HG02610 (cell line): ENCODE data around the gene QRICH1.

Source experiments
- ATAC-seq: cut with Tn5 transposase; IDR thresholded peaks from one replicate; pipeline ENCODE4 v1.9.1; 2021; ENCODE audit warnings: mild to moderate bottlenecking, moderate library complexity; ENCODE audit not compliant: unreplicated experiment

Gene QRICH1, protein sequence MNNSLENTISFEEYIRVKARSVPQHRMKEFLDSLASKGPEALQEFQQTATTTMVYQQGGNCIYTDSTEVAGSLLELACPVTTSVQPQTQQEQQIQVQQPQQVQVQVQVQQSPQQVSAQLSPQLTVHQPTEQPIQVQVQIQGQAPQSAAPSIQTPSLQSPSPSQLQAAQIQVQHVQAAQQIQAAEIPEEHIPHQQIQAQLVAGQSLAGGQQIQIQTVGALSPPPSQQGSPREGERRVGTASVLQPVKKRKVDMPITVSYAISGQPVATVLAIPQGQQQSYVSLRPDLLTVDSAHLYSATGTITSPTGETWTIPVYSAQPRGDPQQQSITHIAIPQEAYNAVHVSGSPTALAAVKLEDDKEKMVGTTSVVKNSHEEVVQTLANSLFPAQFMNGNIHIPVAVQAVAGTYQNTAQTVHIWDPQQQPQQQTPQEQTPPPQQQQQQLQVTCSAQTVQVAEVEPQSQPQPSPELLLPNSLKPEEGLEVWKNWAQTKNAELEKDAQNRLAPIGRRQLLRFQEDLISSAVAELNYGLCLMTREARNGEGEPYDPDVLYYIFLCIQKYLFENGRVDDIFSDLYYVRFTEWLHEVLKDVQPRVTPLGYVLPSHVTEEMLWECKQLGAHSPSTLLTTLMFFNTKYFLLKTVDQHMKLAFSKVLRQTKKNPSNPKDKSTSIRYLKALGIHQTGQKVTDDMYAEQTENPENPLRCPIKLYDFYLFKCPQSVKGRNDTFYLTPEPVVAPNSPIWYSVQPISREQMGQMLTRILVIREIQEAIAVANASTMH

DNA sequence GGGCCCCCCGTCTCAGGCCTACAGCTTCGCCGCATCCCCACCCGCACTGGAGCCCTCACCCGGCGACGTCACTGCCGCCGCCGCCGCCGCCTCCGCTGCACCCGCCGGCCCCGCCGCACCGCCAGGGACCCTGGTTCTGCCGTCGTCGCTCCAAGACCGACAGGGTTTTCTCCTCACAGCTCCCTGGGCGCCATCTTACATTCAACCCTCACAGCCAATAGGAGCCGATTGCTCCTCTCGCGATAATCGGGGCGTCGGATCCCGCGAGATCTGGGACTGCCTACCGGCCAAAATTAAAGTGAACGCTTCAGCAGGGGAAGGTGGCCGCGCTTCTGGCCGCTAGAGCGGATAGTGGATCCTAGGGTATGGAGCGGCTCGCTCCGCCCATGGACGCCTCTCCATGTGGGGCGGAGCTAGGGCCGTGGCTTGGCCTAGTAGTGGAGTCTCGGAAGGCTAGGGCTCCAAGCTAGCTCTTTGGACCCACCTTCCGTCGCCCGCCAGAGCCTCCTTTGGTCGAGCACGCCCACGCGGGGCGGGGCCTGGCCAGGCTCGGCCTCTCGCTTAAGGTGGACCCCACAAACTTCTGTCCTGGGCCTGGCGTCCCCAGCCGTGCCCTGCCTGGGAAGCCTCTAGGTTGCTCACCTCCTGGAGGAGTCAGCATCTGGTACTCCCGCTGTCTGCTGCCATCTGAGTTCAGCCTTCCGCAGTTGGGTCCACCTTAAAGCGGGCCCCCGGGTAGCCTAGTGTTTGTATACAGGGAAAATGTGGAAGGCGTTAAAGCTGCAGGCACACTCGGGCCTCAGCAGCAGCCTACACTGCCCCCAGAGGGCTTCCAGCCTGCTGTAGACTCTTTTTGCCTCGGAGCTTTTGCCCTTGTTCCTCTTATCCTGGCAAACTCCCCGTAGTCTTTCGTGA lies at the start of gene QRICH1:
Gene QRICH1 (minus strand): TSS at position 219 of the 915 bp plus-strand sequence. CDS start 17,054 bp downstream, outside the sequence.
- peak; percentile 85 for ATAC-seq

DNA sequence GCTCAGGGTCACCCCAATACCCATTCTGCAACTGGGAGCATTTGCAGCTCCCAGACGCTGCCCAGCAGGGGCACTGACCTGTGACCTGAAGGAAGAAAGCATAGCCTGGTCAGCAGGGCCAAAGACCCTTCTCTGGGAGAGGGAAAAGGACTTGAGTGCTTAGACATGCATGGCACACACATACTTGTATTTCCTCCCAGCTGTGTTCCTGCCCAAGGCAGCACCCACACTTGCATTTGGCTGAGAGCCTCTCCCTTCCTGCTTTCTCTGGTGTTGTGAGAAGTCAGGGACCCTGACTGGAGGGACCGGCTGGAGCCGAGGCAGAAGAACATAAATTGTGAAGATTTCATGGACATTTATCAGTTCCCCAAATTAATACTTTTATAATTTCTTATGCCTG lies 46.2 kb upstream of the QRICH1 start:
- ATAC-seq = no peak

DNA sequence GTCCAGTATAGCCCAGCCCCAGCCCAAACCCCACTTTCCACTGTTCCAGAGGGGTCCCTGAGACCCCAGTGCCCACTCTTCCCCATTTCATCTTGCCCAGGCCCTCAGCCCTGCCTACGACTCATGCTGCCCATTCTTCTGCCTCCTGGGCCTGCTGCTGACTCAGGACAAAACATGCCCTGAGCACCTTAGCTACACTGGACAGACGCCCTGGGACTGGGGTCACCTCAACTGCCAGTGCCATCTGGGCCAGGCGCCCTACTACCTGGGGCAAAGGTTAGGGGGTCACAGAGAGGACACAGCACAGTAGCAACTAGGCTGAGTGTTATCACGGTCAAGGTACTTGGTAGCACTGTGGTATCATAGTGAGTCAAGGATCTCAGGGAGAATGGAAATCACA lies 41.6 kb upstream of the QRICH1 start:
- ATAC-seq = no peak

DNA sequence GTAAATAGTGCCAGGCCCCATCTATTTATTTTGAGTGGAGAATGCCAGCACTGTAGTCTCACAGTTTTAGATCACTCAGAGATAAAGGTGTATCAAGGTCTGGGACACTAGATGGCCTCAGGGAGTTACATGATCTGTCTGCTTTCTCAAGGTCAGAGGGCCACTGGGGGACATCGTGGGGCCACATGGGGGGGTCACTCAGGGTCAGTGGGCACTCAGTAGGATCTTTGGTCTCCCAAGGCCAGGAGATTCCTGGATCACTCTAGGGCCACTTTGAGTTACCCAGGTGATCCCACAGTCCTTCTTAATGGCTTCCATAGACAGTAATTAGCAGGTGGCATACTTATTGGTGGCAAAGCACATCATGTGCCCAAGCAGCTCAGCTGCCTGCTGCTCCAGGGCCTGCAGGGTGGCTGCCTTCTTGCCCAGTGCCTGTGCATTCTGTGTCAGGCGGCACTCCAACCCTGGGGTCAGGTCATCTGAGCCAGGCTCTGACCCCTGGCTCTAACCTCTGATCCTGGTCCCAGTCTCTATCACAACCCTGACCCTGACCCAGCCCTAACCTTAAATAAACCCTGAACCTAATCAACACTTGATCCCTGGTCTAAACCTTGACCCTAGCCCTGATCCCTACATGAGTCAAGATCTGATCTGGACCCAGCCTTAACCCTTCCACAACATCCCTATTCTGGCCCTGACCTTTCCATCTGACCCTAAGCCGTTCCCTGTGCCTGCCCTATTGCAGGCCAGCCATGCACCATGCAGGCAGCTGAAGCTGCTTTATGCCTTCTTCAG lies 40.8 kb upstream of the QRICH1 start:
- ATAC-seq = no peak

DNA sequence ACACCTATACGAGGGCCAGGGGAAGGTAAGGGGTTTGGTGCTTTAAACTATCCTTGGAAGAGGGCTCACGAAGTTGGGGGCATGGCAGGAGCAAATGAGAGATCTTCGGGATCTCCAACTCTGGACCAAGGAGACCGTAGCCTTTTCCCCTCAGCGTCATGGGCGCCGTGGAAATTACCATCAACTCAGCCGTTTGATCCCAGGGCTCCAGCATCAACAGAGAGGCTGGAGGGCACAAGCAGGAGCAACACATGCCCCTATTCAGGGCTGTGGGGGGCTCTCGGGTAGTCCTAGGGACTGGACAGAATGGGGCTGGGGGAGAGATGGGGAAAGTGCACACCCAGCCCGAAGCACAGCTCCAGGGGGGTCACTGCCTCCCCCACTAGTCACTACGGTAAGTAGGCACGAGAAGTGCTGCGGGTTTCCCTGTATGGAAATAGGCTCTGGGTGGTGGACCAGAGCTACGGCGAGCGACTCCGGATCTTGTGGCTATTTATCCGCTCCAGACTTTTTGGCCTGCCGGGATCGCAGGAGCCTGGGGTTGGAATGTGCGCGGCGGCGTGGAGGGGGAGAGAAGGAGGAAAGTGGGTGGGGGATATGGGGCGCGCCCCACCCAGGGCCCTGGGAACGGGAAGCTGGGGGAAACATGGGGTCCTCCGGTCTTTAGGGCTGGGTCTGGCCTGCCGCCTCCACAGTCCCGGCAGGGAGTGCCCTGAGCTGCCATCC lies 39.5 kb upstream of the QRICH1 start:
- no peak for ATAC-seq

DNA sequence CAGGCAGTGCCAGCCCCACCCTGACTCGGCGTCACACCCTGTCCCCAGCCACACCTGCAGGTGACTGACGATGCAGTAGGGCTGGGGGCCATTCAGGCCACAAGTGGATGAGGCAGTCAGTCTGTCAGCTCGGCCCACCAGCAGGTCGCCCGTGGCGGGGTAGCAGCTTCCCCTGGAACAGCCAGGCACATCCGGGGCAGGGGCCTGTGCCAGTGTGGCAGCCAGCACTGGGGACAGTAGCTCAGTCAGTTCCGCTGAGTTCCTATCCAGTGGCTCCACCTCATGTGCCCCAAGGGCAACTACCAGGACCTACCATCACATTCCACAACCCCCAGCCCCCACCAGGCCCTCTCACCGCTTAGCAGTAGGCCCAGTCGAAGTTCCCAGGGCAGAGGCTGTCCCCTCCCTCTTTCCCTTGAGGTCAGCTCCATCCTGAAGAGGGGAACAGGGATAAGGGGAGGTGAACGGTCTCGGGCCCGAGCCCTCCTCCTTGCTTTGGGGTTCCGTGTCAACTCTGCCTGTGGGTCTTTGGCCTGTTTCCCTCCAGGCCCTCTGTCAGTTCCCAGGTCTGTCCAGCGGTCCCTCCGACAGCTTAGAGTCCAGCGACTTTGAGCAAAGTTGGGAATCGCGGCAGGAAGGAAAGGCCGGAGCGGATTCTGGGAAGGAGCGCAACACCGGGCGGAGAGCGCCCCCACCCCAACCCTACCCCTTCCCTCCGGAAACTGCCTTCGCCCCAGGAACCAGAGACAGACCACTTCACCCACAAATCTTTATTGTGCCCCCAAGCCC lies 38.8 kb upstream of the QRICH1 start, which contains the start of gene LAMB2:
Gene LAMB2 (minus strand): TSS at position 614 of the 789 bp plus-strand sequence. CDS start 183 bp downstream, at position 431.
- no peak for ATAC-seq

DNA sequence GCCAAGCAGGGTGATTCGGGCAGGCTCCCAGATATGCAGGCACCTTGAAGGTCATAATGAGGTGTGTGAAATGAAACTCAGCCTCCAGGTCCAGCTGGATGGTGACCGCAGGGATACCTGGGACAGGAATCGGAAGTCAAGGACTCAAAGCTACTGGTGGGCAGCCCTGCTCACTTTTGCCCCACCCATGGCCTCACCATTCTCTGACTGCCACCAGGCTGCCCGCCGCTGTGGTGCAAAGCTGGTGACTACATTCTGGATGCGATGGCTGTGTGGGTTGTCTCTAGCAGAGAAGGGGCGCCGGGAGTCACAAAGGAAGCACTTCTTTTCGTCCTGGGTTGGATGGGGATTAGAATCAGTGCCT lies 38.2 kb upstream of the QRICH1 start:
- no peak for ATAC-seq

DNA sequence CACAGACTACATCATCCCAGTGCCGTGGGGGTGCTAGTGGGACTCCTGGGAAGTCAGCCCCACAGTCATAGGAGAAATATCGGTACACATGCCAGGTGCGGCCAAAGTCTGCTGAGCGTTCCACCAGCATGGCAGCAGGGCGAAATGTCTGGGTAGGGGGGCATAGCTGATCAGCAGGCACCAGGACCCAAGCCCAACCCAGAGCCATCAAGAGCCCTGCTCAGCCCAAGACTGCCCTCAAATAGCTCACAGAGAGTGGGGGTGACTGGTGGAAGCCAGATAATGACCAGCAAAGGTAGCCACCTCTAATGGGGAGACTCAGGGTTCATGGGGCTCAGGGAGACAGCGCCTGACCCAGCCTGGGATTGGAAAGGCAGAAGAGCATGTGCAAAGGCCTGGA lies 37.7 kb upstream of the QRICH1 start:
- ATAC-seq = no peak

DNA sequence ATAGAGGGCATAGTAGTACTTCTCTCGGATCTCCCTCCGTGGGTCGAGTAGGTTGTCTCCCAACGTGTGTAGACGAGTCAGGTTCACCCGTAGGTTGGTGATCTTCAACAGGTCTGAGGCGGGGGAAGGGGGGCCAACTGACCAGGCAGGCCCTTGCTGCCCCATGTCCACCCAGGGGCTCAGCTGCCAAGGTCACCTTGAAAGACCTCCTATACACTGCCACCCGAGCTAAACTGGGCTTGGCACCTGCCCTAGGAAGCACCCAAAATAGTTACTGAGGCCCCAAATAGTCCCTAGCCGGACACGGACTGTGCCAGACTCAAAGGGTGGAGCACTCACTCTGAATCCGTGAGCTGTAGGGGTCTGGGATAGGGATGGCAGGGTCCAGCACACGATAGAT lies 37.2 kb upstream of the QRICH1 start:
- no peak for ATAC-seq

DNA sequence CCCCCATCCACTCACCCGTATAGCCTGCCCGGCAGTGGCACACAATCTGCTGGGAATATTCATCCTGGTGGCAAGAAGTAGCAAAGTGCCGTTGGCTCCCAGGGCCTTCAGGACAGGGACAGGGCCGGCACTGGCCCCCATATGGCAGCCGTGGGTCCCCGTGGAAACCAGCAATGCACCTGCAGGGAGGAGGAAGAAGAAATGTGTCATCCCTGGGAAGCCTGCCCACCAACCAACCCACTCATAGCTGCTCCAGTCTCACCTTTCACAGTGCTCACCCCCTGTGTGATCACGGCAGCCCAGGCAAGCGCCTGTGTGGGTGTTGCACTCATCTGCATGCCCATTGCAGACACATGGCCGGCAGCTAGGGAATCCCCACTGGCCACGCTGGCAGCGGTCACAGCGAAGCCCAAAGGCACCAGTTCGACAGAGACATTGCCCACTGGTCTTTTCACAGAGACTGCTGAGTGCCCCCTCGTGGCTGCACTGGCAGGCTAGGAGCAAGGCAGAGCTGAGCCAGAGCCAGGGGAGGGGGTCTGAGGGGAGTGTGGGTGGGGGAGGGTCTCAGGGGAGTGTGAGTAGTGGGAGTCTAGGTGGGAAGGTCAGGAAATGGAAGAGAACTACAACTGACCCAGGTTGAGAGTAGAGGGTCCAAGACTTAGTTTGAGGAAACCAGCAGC lies 31.3 kb upstream of the QRICH1 start:
- ATAC-seq = no peak

DNA sequence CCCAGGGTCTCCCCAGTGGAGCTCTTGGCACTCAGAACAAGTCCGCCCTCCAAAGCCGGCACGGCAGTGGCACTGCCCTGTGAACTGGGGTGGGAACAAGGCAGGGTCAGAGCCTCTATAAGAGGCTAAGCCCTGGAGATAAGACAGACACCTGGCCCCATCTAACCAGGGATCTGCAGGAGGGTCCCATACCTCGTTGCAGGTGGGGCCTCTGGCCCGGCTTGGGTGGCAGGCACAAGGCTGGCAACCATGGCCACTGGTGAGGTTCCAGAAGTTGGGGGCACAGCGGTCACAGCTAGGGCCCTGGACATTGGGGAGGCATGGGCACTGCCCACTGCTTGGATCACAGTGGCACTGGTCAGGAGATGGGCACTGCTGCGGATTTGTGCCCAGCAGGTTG lies 30.3 kb upstream of the QRICH1 start:
- no peak for ATAC-seq

DNA sequence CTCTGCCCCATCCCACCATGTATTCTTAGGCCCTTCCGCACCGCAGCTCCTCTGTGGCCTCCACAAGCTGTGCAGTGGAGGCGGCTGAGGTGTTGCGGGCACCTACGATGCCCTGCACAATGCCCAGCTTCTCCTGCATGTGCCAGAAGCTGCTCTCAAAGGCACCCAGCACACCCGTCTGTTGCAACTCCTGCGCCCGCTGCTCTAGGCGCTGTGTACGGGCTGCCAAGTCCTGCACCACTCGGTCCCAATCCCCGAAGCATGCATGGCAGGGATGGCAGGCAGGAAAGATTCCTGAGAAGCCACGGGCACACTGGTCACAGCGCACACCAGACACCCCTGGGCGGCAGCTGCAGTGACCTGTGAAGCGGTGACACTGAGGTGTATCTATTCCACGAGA lies 29.8 kb upstream of the QRICH1 start:
- no peak for ATAC-seq

DNA sequence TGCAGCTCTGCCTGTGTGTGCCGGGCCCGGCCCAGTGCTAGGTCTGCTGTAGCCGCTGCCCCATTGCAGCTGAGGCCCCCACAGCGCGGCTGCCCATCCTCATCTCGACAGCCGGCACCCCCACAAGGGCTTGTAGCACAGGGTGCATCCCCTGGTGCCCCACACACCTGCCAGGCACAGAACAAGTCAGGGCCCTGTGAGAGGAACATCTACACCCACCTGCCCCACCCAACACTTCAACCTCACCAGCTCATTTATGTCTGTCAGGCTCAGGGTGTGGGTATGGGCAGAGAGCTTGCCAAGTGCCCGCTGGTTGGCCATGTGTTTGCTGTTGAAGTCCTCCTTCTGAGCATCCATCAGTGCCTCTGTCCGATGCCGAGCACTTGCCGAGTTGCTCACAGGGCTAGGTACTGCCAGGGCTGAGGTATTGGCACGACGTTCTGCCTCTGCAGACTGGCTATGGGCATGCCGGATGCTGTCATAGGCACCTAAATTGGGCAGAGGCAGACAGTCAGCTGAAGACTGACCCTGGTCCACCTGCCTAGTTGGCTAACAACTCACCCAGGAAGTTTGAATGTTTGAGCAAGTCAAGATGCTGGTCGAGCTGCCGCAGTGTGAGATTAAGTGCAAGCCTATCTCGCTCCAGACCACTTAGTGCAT lies 29.1 kb upstream of the QRICH1 start:
- ATAC-seq = no peak

DNA sequence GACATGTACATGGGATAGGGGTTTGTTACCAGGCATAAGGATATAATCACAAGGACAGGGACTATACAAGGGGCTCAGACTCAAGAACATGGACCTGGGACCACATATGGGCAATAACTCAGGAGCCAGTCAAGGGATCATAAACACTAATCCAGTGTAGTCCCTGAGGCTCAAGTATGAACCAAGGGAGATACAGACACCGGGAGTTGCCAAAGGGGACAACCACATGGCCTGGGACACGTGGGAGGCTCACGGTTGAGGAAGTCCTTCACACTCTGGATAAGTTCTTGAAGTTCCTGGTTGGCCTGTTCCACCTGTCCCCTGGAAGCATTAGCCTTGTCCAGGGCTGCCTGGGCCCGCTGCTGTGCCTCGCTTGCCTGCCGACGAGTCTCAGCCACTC lies 28.6 kb upstream of the QRICH1 start:
- ATAC-seq = no peak

DNA sequence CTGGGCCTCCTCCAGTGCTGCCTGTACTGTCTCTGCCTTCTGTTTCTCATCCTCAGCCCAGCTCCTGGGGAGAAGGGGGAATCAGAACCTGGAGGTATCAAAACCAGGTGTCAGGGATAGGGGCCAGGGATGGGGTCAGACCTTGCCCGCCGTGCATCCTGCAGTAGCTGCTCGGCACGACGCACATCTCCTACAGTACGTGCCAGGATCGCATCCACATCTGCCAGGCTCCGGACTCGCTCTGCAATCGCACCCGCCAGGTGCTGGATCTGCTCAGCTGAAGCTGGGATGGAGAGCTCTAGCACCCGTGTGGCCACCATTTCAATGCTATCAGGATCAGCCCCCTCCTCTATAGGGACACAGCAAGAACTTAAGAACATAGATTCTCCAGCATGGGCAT lies 28.2 kb upstream of the QRICH1 start:
- ATAC-seq = no peak

DNA sequence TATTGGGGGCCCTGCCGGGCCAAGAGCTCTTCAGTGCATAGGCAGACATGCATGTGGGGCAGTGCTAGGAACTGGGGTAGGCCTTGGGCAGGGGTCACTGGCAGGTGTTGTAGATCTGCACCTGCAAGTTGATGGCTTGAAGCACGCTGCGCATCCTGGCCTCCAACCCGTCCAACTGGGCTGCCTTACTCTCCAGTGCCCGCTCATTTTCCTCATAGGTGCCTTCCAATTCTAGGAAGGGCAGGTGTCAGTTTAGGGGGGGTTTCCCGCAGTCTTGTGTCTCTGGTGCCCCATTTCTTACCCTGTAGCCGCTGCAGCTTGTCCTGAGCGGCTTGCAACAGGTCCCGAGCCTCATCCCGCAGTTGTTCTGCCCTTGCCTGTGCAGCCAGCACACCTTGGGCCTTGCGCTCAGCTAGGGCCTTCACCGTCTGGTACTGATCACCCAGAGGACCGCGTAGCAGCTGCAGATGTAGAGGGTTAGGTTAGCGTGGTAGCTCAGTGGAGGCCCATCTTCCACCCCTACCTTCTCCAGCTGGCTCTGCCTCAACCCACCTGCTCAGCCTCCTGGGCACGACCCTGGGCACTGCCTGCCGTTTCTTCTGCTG lies 27.4 kb upstream of the QRICH1 start:
- no peak for ATAC-seq

DNA sequence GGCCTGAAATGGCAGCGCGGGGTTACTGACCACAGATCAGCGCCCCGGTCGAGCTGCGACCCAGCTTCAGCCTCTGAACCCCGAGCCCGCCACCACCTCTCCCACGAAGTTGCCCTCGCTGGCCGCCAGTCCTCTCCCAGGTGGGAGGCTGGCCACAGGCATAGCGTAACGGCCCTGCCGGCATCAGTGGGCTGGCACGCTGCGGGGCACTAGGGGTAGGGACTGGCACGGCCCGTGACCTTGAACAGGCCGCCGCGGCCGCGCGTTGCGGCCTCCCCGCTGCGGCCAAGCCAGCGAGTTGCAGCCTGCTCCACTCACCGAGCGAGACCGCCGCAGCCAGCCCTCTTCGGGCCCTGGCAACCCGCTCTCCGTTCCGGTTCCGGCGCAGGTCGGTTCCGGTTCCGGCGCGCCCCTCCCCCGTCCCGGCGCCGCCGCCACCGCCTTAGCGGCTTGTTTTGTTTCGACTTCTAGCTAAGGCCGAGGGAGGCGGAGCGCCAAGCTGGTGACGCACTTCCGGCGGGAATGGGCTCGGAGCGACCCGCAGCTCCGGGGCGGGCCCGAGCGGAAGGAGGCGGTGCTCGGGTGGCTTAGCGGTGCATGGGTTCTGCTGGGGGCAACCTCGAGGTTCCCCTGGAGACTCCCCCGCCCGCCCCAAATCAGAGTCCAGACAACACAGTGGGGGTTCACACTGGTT lies 26.7 kb upstream of the QRICH1 start, which contains the start of gene USP19:
Gene USP19 (minus strand): TSS at position 386 of the 694 bp plus-strand sequence. CDS start 1,678 bp downstream, outside the sequence.
- ATAC-seq = peak; percentile 80
